Measurements from ENCODE around the gene DDIT3. TPM values are rescaled to one million over a fixed set of nuclear protein-coding genes. Genes with fewer than 3 reads are reported as not detected.
A peak's percentile ranks its signal among the peaks of the same experiment; 100 is the strongest.

Gene DDIT3
- total RNA-seq, 1 experiment from 2014 or later = 27.4 TPM

DNA sequence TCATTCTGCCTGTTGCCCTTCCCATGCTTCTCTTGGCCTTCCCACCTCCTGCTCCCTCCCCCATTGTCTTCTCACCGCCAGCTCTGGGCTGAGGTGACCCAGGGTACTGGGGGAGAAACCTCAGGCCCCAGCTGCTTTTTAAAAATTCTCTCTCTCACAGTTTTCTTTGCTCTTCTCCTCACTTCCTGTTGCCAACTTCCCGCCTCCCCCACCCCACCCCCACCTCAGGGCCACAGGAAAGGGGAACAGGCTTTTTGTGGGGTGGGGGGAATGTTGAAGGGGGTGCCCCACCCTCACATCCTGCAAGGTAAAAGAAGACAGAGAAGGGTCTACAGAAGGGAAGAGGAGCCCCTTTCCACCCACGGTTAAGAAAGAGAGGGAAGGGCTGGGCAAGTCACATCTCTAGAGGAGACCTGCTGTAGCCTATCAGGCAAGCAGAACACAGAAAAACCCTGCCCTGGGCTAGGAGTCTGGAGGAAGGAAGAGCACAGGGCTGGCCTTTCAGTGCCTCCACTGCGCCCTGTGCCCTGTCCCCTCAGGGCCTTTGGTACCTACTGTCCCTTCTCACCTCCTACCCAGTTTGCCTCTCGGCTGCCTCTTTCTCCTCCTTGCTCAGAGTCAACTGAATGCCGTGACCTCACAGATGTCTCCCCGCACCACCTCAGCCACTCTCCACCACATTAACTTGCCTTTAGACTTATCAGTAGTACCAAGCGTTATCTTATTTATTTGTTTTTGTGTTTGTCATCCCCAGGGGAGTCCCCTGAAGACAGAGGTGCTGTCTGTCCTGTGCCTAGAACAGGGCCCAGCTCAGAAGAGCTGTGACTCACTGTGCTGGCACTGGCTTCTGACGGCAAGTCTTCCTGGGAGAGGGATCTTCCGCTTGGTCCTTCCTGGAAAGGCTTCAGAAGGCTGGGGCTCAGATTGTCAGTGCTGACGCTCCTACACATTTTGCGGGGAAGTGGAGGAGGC lies 42.3 kb downstream of the DDIT3 start:
- no peak overlapping the region for H2AFZ ChIP-seq (ENCODE audit: low read length)
- ChIA-PET CTCF (no interaction called here), POLR2A (ENCODE audit: unreplicated experiment) (no interaction called here)
- no peak overlapping the region for H3K27ac ChIP-seq (ENCODE audit: low read length)
- H3K4me3 ChIP-seq (ENCODE audit: low read length) = no peak overlapping the region
- no peak overlapping the region for H3K4me2 ChIP-seq (ENCODE audit: low read length)
- DNase-seq = no peak
- TF ChIP-seq EZH2phosphoT487 (IDR thresholded peaks at IDR 0.05; ENCODE audit: borderline replicate concordance, low read length) (no peak), EZH2 (IDR thresholded peaks at IDR 0.05; ENCODE audit: low read length, unreplicated experiment) (no peak)
- TF ChIP-seq, protein P1, sequence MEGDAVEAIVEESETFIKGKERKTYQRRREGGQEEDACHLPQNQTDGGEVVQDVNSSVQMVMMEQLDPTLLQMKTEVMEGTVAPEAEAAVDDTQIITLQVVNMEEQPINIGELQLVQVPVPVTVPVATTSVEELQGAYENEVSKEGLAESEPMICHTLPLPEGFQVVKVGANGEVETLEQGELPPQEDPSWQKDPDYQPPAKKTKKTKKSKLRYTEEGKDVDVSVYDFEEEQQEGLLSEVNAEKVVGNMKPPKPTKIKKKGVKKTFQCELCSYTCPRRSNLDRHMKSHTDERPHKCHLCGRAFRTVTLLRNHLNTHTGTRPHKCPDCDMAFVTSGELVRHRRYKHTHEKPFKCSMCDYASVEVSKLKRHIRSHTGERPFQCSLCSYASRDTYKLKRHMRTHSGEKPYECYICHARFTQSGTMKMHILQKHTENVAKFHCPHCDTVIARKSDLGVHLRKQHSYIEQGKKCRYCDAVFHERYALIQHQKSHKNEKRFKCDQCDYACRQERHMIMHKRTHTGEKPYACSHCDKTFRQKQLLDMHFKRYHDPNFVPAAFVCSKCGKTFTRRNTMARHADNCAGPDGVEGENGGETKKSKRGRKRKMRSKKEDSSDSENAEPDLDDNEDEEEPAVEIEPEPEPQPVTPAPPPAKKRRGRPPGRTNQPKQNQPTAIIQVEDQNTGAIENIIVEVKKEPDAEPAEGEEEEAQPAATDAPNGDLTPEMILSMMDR (conservative IDR thresholded peaks at IDR 0.05; ENCODE audit: low read depth, low read length) = no peak
- no peaks in the 10 kb centered on the region for H3K36me3 ChIP-seq (ENCODE audit: low read depth, low read length)
- H3K9me3 ChIP-seq (ENCODE audit: low read length) = no peaks in the 10 kb centered on the region
- H3K79me2 ChIP-seq (ENCODE audit: low read length) = no peaks in the 10 kb centered on the region
- H3K4me1 ChIP-seq (ENCODE audit: insufficient read depth, low read length) = no peaks in the 10 kb centered on the region
- H3K9ac ChIP-seq (ENCODE audit: low read length) = no peak overlapping the region
- intact Hi-C loops (cut with micrococcal nuclease) = no loop called here
- peaks cover 39% of the 10 kb centered on the region for H3K27me3 ChIP-seq (ENCODE audit: low read length)
- H3F3A ChIP-seq (ENCODE audit: low read length, unreplicated experiment) = no peaks in the 10 kb centered on the region
- peak; percentile 25 for ATAC-seq
- H4K20me1 ChIP-seq (ENCODE audit: low read length) = no peaks in the 10 kb centered on the region
- no peaks in the 10 kb centered on the region for H3K9me2 ChIP-seq (replicated peaks; ENCODE audit: low read length)
- BruUV-seq (replicated peaks) = no TSS peak

DNA sequence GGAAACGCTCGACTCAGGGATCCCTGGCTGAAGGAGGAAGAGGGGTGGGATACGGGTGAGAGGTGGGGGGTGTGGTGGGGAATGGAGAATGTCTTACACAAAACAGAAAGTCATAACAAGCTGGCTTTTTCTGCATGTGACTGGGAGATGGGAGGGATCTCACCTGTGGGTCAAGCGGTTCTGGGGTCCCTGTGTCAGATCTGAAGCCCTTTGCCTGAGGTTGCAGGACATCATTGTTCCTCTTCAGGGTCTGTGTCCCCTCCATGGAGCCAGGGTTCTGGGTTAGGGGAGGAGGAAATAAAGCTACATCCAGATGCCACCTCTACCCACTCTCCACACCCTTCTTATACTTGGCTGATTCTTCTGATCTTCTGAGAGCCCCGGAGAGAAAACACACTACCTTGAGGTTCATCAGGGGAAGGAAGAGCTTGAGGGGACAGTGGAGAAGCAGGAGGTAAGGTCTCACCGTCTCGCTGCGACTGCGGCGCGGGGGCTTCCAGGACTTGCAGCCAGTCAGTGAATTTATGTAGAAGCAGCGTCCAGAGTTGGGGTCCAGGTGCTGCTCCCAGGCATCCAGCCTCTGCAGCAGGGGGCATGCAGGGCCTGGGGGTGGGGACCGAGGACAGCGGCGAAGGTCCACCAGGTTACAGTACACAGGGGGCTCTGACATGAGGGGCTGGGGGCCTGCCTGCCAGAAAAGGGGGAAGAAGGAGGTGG lies 43.2 kb downstream of the DDIT3 start:
- TF ChIP-seq, protein P1 (conservative IDR thresholded peaks at IDR 0.05; ENCODE audit: low read depth, low read length) = no peak
- TF ChIP-seq EZH2 (IDR thresholded peaks at IDR 0.05; ENCODE audit: low read length, unreplicated experiment) (no peak), EZH2phosphoT487 (IDR thresholded peaks at IDR 0.05; ENCODE audit: borderline replicate concordance, low read length) (no peak)
- no peak overlapping the region for H3K9ac ChIP-seq (ENCODE audit: low read length)
- intact Hi-C loops (cut with micrococcal nuclease) = no loop called here
- H2AFZ ChIP-seq (ENCODE audit: low read length) = no peak overlapping the region
- no TSS peak for BruUV-seq (replicated peaks)
- no peaks in the 10 kb centered on the region for H3K36me3 ChIP-seq (ENCODE audit: low read depth, low read length)
- H3K79me2 ChIP-seq (ENCODE audit: low read length) = no peaks in the 10 kb centered on the region
- H4K20me1 ChIP-seq (ENCODE audit: low read length) = no peaks in the 10 kb centered on the region
- no peaks in the 10 kb centered on the region for H3F3A ChIP-seq (ENCODE audit: low read length, unreplicated experiment)
- no peak overlapping the region for H3K27ac ChIP-seq (ENCODE audit: low read length)
- no peak overlapping the region for H3K4me2 ChIP-seq (ENCODE audit: low read length)
- DNase-seq = no peak
- H3K4me3 ChIP-seq (ENCODE audit: low read length) = no peak overlapping the region
- ATAC-seq = no peak
- no peaks in the 10 kb centered on the region for H3K9me2 ChIP-seq (replicated peaks; ENCODE audit: low read length)
- CTCF ChIA-PET = no interaction called here
- H3K27me3 ChIP-seq (ENCODE audit: low read length) = peaks cover 47% of the 10 kb centered on the region
- H3K4me1 ChIP-seq (ENCODE audit: insufficient read depth, low read length) = no peaks in the 10 kb centered on the region
- POLR2A ChIA-PET (ENCODE audit: unreplicated experiment) = no interaction called here
- H3K9me3 ChIP-seq (ENCODE audit: low read length) = no peaks in the 10 kb centered on the region

Measured in PC-3 (cell line).